PC-9 (cell line): ENCODE measurements around the gene PSMD6.

Source experiments
- CTCF ChIP-seq: fragments of 200-600 bp; sonication (generic); conservative IDR thresholded peaks from 2 replicates; pipeline ENCODE4 v1.6.1; 2017; ENCODE audit warnings: mixed run types, antibody characterized with exemption, mild to moderate bottlenecking, moderate library complexity
- EZH2 ChIP-seq: fragments of 200-600 bp; sonication (generic); IDR thresholded peaks from 2 replicates; pipeline ENCODE4 v1.8.0; 2017; ENCODE audit warnings: antibody characterized with exemption, low read depth

- no peak for TF ChIP-seq CTCF
- TF ChIP-seq EZH2, result no peak
Measured at GRCh38 chr3:64063207-64063982, 40.1 kb upstream of the PSMD6 start.
